Body of pancreas (tissue), 4 donors: ENCODE data around the gene VMP1.

Experiments used
- POLR2A ChIP-seq, 3 donors: fragments of 450-650 bp; IDR thresholded peaks; one replicate each; pipeline ENCODE4 v1.6.1; 2016; ENCODE audit warnings: antibody characterized with exemption in 3 of 3, mild to moderate bottlenecking in 2 of 3
- TF ChIP-seq, protein P1 (sequence below), 7 experiments: fragments of 450-650 bp in 4 of 7; fragments of 200-600 bp in 3 of 7; sonication (generic) in 3 of 7; IDR thresholded peaks; one replicate each; pipeline ENCODE4 v1.5.1; 2016 to 2019; ENCODE audit warnings: antibody characterized with exemption in 7 of 7

- peak; percentile 81 to 100 (median 99) for TF ChIP-seq POLR2A (IDR thresholded peaks at IDR 0.05)
- TF ChIP-seq, protein P1, sequence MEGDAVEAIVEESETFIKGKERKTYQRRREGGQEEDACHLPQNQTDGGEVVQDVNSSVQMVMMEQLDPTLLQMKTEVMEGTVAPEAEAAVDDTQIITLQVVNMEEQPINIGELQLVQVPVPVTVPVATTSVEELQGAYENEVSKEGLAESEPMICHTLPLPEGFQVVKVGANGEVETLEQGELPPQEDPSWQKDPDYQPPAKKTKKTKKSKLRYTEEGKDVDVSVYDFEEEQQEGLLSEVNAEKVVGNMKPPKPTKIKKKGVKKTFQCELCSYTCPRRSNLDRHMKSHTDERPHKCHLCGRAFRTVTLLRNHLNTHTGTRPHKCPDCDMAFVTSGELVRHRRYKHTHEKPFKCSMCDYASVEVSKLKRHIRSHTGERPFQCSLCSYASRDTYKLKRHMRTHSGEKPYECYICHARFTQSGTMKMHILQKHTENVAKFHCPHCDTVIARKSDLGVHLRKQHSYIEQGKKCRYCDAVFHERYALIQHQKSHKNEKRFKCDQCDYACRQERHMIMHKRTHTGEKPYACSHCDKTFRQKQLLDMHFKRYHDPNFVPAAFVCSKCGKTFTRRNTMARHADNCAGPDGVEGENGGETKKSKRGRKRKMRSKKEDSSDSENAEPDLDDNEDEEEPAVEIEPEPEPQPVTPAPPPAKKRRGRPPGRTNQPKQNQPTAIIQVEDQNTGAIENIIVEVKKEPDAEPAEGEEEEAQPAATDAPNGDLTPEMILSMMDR (IDR thresholded peaks at IDR 0.05) = peak in 3 of 7 experiments; percentile 5 to 11 (median 7)
Observed at GRCh38 chr17:59837308-59838051, 130.0 kb downstream of the VMP1 start.
